Testis (tissue), 2 donors: ENCODE measurements around the gene ANP32B.

Source experiments
- CTCF ChIP-seq, 3 experiments: fragments of 450-650 bp in 2 of 3; fragments of 200-600 bp in 1 of 3; sonication (generic) in 1 of 3; IDR thresholded peaks; one replicate each; pipeline ENCODE4 v1.5.1; 2016 to 2019; ENCODE audit warnings: antibody characterized with exemption in 3 of 3, mild to moderate bottlenecking in 2 of 3, moderate library complexity in 1 of 3
- POLR2A ChIP-seq: fragments of 450-650 bp; IDR thresholded peaks from one replicate; pipeline ENCODE4 v1.6.1; 2017; ENCODE audit warnings: antibody characterized with exemption, mild to moderate bottlenecking, moderate library complexity

GRCh38 chr9:97938081-97938644 is 45.0 kb upstream of the ANP32B start, which contains the start of gene HEMGN:
- TF ChIP-seq CTCF (IDR thresholded peaks at IDR 0.05), result no peak
- no peak for TF ChIP-seq POLR2A
